SK-N-SH treated with all-trans-retinoic acid at 6 μM for 48 hours (cell line): ENCODE measurements around the gene PHF13.

ENCODE experiments used
- ATAC-seq: fragments of 200-7000 bp; cut with Tn5 transposase; 3 replicates; pipeline ENCODE4 v1.9.1; 2020; ENCODE audit warnings: mild to moderate bottlenecking, moderate library complexity
- ARNTL ChIP-seq: fragments of 450-650 bp; formaldehyde crosslinking; IDR thresholded peaks from 2 replicates; pipeline ENCODE4 v1.5.0; 2020; ENCODE audit warnings: low read depth, mild to moderate bottlenecking, moderate library complexity, borderline replicate concordance
- BACH2 ChIP-seq: fragments of 250-450 bp; sonication (Bioruptor Pico); IDR thresholded peaks from 2 replicates; pipeline ENCODE4 v1.9.0; 2021; ENCODE audit warnings: mild to moderate bottlenecking, borderline replicate concordance
- CREB5 ChIP-seq: fragments of 250-450 bp; sonication (Bioruptor Pico); IDR thresholded peaks from 2 replicates; pipeline ENCODE4 v1.5.1; 2020; ENCODE audit warnings: low read depth, mild to moderate bottlenecking, moderate library complexity
- CSDC2 ChIP-seq: fragments of 250-450 bp; sonication (Bioruptor Pico); IDR thresholded peaks from 2 replicates; pipeline ENCODE4 v1.5.0; 2020; ENCODE audit warnings: mild to moderate bottlenecking, moderate library complexity
- CSRNP3 ChIP-seq: fragments of 250-450 bp; sonication (Bioruptor Pico); IDR thresholded peaks from 2 replicates; pipeline ENCODE4 v1.5.1; 2021; ENCODE audit warnings: mild to moderate bottlenecking, moderate library complexity
- ESRRG ChIP-seq: fragments of 250-450 bp; sonication (Bioruptor Pico); IDR thresholded peaks from 2 replicates; pipeline ENCODE4 v1.6.1; 2021; ENCODE audit warnings: mild to moderate bottlenecking
- GLIS3 ChIP-seq: fragments of 250-450 bp; sonication (Bioruptor Pico); IDR thresholded peaks from 2 replicates; pipeline ENCODE4 v1.5.0; 2020; ENCODE audit warnings: mild to moderate bottlenecking, moderate library complexity
- OSR1 ChIP-seq: fragments of 250-450 bp; sonication (Bioruptor Pico); IDR thresholded peaks from 2 replicates; pipeline ENCODE4 v1.8.0; 2022; ENCODE audit warnings: moderate library complexity, mild to moderate bottlenecking, inconsistent platforms
- PATZ1 ChIP-seq: fragments of 250-450 bp; sonication (Bioruptor Pico); IDR thresholded peaks from 2 replicates; pipeline ENCODE4 v1.8.0; 2020; ENCODE audit warnings: mild to moderate bottlenecking, moderate library complexity, borderline replicate concordance
- POU6F1 ChIP-seq: fragments of 250-450 bp; sonication (Bioruptor Pico); IDR thresholded peaks from 2 replicates; pipeline ENCODE4 v1.8.0; 2021; ENCODE audit warnings: low read depth, mild to moderate bottlenecking, moderate library complexity, borderline replicate concordance
- PPARA ChIP-seq: fragments of 250-450 bp; sonication (Bioruptor Pico); IDR thresholded peaks from 2 replicates; pipeline ENCODE4 v1.5.0; 2020; ENCODE audit warnings: mild to moderate bottlenecking, borderline replicate concordance
- RARB ChIP-seq: fragments of 250-450 bp; sonication (Bioruptor Pico); IDR thresholded peaks from 2 replicates; pipeline ENCODE4 v1.8.0; 2021; ENCODE audit warnings: mild to moderate bottlenecking, moderate library complexity
- SNAI2 ChIP-seq: fragments of 250-450 bp; sonication (Bioruptor Pico); IDR thresholded peaks from 2 replicates; pipeline ENCODE4 v1.5.0; 2020; ENCODE audit warnings: mild to moderate bottlenecking, moderate library complexity
- TCF4 ChIP-seq: fragments of 250-450 bp; sonication (Bioruptor Pico); IDR thresholded peaks from 2 replicates; pipeline ENCODE4 v1.8.0; 2021; ENCODE audit warnings: mild to moderate bottlenecking, moderate library complexity, borderline replicate concordance
- TOX ChIP-seq: fragments of 250-450 bp; sonication (Bioruptor Pico); IDR thresholded peaks from 2 replicates; pipeline ENCODE4 v1.8.0; 2021; ENCODE audit warnings: mild to moderate bottlenecking, moderate library complexity, borderline replicate concordance
- ZC3H10 ChIP-seq: fragments of 250-450 bp; sonication (Bioruptor Pico); IDR thresholded peaks from 2 replicates; pipeline ENCODE4 v1.5.1; 2021; ENCODE audit warnings: mild to moderate bottlenecking, moderate library complexity
- ZFP3 ChIP-seq: fragments of 250-450 bp; sonication (Bioruptor Pico); IDR thresholded peaks from 2 replicates; pipeline ENCODE4 v1.5.0; 2020; ENCODE audit warnings: mild to moderate bottlenecking, moderate library complexity
- ZFP30 ChIP-seq: fragments of 450-650 bp; formaldehyde crosslinking; IDR thresholded peaks from 2 replicates; pipeline ENCODE4 v1.5.0; 2022; ENCODE audit warnings: mild to moderate bottlenecking, moderate library complexity
- ZNF565 ChIP-seq: fragments of 450-650 bp; formaldehyde crosslinking; conservative IDR thresholded peaks from 2 replicates; pipeline ENCODE4 v1.5.0; 2020; ENCODE audit warnings: low read depth, mild to moderate bottlenecking, moderate library complexity
- ZNF8 ChIP-seq: fragments of 450-650 bp; formaldehyde crosslinking; IDR thresholded peaks from 2 replicates; pipeline ENCODE4 v1.5.0; 2020; ENCODE audit warnings: mild to moderate bottlenecking, moderate library complexity

PHF13 gene

GRCh38 chr1:6574025-6574620 is 39.4 kb upstream of the PHF13 start:
- TF ChIP-seq CSRNP3 (no peak), TCF4 (CRISPR knock-in tag) (no peak), ZFP3 (CRISPR knock-in tag) (no peak), SNAI2 (no peak), POU6F1 (CRISPR knock-in tag) (no peak)
- TF ChIP-seq, all 23 proteins: peak for 0
- no peak for ATAC-seq

- TF ChIP-seq ZFP30 (CRISPR knock-in tag) (no peak), OSR1 (CRISPR knock-in tag) (no peak), ESRRG (no peak), CREB5 (CRISPR knock-in tag) (no peak), BACH2 (CRISPR knock-in tag) (no peak), GLIS3 (CRISPR knock-in tag) (no peak), ZFP3 (CRISPR knock-in tag) (no peak), ZNF8 (CRISPR knock-in tag) (no peak), TOX (CRISPR knock-in tag) (no peak), ARNTL (CRISPR knock-in tag) (no peak), CSRNP3 (no peak), SNAI2 (no peak), ZNF565 (CRISPR knock-in tag) (no peak), CSDC2 (CRISPR knock-in tag) (no peak), PPARA (CRISPR knock-in tag) (no peak), RARB (CRISPR knock-in tag) (no peak), TCF4 (CRISPR knock-in tag) (no peak), PATZ1 (CRISPR knock-in tag) (no peak)
- no peak for ATAC-seq
Observed at GRCh38 chr1:6574818-6575217, 38.7 kb upstream of the PHF13 start.

- no peak for ATAC-seq
- TF ChIP-seq PPARA (CRISPR knock-in tag) (no peak), BACH2 (CRISPR knock-in tag) (no peak), TCF4 (CRISPR knock-in tag) (no peak), ZC3H10 (CRISPR knock-in tag) (no peak), POU6F1 (CRISPR knock-in tag) (no peak), ZFP3 (CRISPR knock-in tag) (no peak), ESRRG (no peak), CSRNP3 (no peak), SNAI2 (no peak), PATZ1 (CRISPR knock-in tag) (no peak), RARB (CRISPR knock-in tag) (no peak), OSR1 (CRISPR knock-in tag) (no peak)
Observed at GRCh38 chr1:6577831-6578525, 35.6 kb upstream of the PHF13 start.
